ENCODE results near the gene SEC24C. TPM values are rescaled to one million over a fixed set of nuclear protein-coding genes. Genes with fewer than 3 reads are reported as not detected.
A peak's percentile ranks its signal among the peaks of the same experiment; 100 is the strongest.
"Not testable (repeated sequence)": the region's sequence is repeated elsewhere in the genome, so short reads cannot be mapped to it uniquely, and the experiment has no call there.

SEC24C gene, protein sequence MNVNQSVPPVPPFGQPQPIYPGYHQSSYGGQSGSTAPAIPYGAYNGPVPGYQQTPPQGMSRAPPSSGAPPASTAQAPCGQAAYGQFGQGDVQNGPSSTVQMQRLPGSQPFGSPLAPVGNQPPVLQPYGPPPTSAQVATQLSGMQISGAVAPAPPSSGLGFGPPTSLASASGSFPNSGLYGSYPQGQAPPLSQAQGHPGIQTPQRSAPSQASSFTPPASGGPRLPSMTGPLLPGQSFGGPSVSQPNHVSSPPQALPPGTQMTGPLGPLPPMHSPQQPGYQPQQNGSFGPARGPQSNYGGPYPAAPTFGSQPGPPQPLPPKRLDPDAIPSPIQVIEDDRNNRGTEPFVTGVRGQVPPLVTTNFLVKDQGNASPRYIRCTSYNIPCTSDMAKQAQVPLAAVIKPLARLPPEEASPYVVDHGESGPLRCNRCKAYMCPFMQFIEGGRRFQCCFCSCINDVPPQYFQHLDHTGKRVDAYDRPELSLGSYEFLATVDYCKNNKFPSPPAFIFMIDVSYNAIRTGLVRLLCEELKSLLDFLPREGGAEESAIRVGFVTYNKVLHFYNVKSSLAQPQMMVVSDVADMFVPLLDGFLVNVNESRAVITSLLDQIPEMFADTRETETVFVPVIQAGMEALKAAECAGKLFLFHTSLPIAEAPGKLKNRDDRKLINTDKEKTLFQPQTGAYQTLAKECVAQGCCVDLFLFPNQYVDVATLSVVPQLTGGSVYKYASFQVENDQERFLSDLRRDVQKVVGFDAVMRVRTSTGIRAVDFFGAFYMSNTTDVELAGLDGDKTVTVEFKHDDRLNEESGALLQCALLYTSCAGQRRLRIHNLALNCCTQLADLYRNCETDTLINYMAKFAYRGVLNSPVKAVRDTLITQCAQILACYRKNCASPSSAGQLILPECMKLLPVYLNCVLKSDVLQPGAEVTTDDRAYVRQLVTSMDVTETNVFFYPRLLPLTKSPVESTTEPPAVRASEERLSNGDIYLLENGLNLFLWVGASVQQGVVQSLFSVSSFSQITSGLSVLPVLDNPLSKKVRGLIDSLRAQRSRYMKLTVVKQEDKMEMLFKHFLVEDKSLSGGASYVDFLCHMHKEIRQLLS
- 67.6 and 93.3 TPM in 2 replicates for total RNA-seq

- peak; percentile 97 for DNase-seq
These were observed at the start of gene SEC24C for GRCh38 chr10:73743905-73744663. Gene SEC24C (plus strand): TSS chr10:73744372. CDS start chr10:73746833, 2,461 bp downstream.

DNA sequence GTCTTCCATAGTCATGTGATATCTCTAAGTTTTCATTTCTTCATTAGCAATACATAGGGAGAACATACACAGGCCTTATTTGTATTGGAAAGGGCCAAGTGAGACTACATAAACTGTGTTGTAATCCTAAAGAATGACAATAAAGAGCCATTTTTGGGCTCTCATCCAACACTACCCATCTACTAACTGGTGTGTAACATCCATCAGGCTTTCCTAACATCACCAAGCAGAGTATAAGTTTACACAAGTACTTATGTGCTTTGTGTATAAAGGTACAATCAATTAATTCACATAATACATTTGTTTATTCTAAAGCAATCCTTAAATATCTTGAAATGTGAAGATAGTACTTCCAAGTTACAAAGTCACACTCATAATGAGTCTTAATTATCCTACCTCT is 48.9 kb upstream of the SEC24C start:
- DNase-seq, result not testable (repeated sequence)

GRCh38 chr10:73697675-73698159 is 46.5 kb upstream of the SEC24C start, which contains the start of gene AGAP5:
Gene AGAP5 (minus strand): TSS chr10:73698109. CDS start chr10:73697755, 354 bp downstream.
- DNase-seq, result not testable (repeated sequence)

GRCh38 chr10:73698819-73699218 is 45.4 kb upstream of the SEC24C start:
- DNase-seq, result not testable (repeated sequence)

DNA sequence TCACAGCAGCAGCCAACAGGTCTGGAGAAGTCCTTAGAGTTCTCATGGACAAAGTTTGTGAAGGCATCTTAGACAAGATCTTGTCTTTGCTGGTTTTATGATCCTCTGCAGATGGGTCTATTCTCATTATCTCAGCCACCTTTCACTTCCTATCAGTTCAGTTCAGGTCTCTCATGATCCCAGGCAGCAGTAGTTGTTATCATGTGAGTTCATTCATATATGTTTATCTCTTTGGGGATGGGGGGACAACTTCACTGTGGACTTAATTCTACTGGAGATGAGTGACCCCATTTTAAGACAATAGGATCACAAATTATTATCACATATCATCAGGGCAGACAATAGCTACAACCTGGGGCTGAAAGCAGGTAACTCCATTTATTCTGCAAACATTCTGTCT is 40.2 kb upstream of the SEC24C start:
- not testable (repeated sequence) for DNase-seq

DNA sequence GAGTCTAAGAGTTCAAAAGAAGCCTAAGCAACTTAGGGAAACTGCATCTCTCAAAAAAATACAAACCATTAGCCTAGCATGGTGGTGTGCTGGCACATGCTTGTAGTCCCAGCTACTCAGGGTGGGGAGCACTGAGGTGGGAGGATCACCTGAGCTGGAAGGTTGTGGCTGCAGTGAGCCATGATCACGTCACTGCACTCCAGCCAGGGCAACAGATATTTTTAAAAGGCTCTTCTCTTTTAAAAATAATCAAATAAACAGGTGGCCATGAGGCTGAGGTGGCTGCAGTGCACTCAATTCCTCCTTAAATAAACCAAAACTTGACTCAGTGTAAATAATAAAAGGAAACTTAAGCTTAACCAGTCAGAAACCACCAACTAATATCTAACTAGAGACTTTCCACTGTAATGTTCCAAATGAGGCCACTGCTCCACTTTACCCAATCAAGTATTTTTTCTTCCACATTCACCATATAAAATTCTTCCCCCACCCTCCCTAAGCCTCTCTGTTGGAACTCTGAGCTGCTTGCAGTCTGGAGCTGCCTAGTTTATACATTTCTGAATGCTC is 38.6 kb upstream of the SEC24C start:
- not testable (repeated sequence) for DNase-seq

DNA sequence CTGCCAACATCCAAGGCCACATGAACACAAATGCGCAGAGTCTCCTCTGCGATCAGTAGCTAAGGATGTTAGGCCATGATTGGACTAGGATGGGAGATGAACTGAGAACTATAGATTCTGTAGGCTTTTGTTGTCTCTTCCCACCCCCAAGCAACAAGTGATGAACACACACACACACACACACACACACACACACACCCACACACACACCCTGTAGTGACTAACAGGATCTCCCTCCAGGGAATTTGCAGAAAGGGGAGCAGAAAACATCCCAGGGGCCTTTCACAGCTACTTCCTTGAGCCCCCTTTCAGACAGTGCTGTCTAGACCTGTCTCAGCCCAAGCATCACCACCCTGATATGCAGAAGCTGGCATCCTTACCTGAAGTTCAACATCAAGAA is 37.7 kb upstream of the SEC24C start:
- DNase-seq, result not testable (repeated sequence)

GRCh38 chr10:73707628-73708027 is 36.5 kb upstream of the SEC24C start:
- not testable (repeated sequence) for DNase-seq

GRCh38 chr10:73708122-73708521 is 36.0 kb upstream of the SEC24C start:
- DNase-seq, result not testable (repeated sequence)

DNA sequence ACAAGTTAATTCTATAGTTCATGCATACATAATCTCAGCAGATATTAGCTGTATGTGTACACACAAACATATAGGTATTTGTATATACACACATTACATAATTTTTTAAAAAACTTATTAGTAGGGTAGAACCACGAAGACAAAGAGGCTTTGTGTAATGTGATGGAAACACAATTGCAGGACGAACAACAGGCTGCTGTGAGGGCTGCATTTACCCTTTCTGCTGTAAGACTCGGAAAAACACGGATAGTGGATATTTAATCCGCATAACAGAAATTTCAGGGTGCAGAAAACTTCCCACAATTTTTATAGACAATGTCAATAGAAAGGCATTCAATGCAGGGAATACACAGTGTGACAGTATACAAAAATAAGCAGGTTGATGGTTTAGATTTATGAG is 32.5 kb upstream of the SEC24C start:
- not testable (repeated sequence) for DNase-seq

GRCh38 chr10:73713912-73714311 is 30.3 kb upstream of the SEC24C start:
- not testable (repeated sequence) for DNase-seq

- not testable (repeated sequence) for DNase-seq
These were observed 29.7 kb upstream of the SEC24C start for GRCh38 chr10:73714483-73714882.

- DNase-seq, result not testable (repeated sequence)
These were observed 28.7 kb upstream of the SEC24C start for GRCh38 chr10:73715179-73716156.

DNA sequence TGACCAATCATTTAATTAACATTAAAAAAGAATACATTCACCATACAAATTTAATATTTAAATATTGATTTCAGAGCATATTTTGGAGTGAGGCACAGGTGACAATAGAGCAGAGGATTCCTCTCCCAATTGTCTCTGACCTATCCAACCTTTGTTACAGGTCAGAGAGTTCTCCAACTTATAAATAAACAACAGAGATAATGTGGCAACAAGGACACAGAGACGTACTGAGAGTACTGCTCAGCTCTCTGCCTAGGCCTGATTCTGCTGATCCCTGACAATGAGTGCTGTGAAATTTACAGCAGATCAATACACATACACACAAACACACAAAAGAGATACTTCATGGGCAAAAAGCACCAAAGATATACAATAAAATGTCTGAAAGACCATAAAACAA is 27.9 kb upstream of the SEC24C start:
- DNase-seq, result no peak

GRCh38 chr10:73717556-73717955 is 26.6 kb upstream of the SEC24C start:
- no peak for DNase-seq

DNA sequence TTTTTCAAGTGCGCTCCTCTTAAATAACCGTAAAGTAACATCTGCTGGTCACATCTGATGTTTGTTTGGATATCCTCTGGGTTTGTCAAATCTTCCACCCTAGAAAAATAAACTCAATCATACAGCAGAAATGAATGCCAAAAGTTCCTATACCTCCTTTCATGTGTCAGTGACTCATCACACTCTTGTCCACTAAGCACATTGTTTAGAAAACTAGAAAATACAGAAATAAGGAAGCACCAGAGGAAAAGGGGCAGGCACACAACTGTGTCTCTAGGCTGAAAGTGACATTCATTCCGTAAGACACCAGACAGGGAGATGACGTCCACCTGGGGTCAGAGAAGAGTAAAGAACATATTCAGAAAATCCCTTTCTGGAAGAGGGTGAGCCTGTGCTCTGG is 23.6 kb upstream of the SEC24C start:
- DNase-seq, result peak; percentile 60

GRCh38 chr10:73723516-73723915 is 20.7 kb upstream of the SEC24C start:
- no peak for DNase-seq

DNA sequence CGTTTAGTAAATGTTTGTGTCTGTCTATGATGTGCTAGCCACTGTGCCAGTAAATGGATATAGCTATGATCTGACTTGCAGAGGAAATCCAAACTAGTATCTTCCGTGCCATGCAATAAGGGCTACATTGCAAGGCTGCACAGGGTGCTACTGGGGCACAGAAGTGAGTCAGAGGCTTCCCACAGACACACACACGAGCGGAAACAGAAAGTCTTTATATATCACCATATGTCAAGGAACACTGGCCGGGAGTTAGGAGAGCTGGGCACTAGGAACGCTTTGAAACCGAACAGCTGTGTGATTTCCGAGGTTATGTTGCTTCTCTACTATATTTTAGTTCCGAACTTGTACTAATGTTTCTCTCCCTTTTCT is 14.4 kb upstream of the SEC24C start:
- DNase-seq, result peak; percentile 58

DNA sequence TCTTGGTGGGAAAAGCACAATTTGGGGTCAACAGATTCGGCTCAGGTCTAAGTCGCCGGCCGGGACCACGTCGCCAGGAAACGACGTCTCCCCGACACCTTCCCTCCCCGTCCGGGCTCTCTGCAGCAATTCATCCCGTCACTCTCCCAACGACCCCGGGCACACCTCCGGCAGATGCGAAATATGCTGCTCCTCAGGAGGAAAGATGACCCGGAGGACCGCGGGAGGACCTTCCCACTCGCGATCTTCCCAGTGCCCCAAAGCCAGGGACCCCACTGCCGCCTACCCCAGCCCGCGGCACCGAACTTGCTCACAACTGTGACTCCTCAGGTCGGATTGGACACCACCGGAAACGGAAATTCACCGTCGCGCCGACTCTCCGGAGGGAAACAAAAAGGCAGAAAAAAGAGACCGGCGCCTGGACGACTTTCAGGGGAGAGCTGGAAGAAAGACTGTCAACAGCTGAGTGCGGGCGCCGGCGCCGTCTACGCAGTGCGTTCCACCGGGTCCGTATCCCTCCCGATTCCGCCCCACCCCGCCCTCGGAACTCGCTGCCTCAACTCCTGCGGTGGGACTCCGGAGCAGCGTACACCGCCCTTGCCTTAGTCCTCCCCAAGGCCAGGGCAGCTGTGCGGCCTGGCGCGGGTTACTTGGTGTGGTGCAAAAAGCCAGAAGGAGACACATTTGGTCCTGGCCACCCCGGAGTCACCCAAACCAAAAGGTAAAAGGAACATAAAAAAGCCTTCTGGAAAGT is 13.8 kb upstream of the SEC24C start:
- peak; percentile 91 for DNase-seq
